ENCODE measurements around the gene ADISSP. TPM values are rescaled to one million over a fixed set of nuclear protein-coding genes. Genes with fewer than 3 reads are reported as not detected.

Gene ADISSP
- total and polyA plus RNA-seq, 2 of the 8 experiments (the other 6 are each of a cell fraction or from before 2014, with no cell fraction given), result 111 to 141 TPM

GRCh38 chr20:3811467-3812258 is 44.1 kb upstream of the ADISSP start:
- no peak overlapping the region for H2AFZ ChIP-seq (ENCODE audit: low read length)
- no peak overlapping the region for H4K5ac ChIP-seq (ENCODE audit: insufficient read length, low read depth, low read length)
- H3K23ac ChIP-seq (ENCODE audit: insufficient read length), result no peak overlapping the region
- no peak overlapping the region for H3K4me2 ChIP-seq (ENCODE audit: insufficient read depth in 1 of 2, low read depth in 2 of 2, low read length in 2 of 2)
- CTCF ChIA-PET (ENCODE audit: partially characterized antibody), result interaction anchor here (0.6 to 10.6 kb wide), 6 partner anchors 23 to 917 kb away, joined by 3 to 128 read pairs (median 4); partner anchors contain the start of genes ADISSP, CENPB and SPEF1
- no peak overlapping the region for H3K56ac ChIP-seq (replicated peaks; ENCODE audit: insufficient read length, low read depth, low read length)
- no peak overlapping the region for H2BK15ac ChIP-seq (ENCODE audit: low read length)
- peaks cover 7 to 20% (median 11%) of the 10 kb centered on the region in 4 experiments; a peak in 6 of 7 replicates for H3K4me1 ChIP-seq (replicated peaks in 1 of 4; ENCODE audit: control insufficient read depth in 3 of 4, insufficient read depth in 4 of 4, low read length in 3 of 4)
- H2BK120ac ChIP-seq (replicated peaks; ENCODE audit: low read depth, low read length), result no peak overlapping the region
- H3K23me2 ChIP-seq (ENCODE audit: low read depth, low read length), result no peaks in the 10 kb centered on the region
- H2BK5ac ChIP-seq (ENCODE audit: low read depth, low read length), result no peak overlapping the region
- WGBS, 2 experiments (ENCODE audit: extremely low coverage in 1 of 2, insufficient coverage in 1 of 2, insufficient read length in 1 of 2, insufficient replicate concordance in 2 of 2, low coverage in 1 of 2, low lambda C conversion rate in 2 of 2, missing lambda C conversion rate in 1 of 2), result 85% methylated on average over 20 of the region's 20 CpGs; no CpG with 5 or more reads in 1 of the 2 experiments
- H4K8ac ChIP-seq (ENCODE audit: extremely low read depth, insufficient read depth, low read length), result peak overlapping the region; percentile 71; the same call in 1 of the 2 replicates
- POLR2A ChIA-PET (ENCODE audit: partially characterized antibody), result interaction anchor here (2.2 kb wide), 1 partner anchor 11 kb away, joined by 6 read pairs; no protein-coding TSS in a partner anchor
- H2BK20ac ChIP-seq (ENCODE audit: low read length), result no peak overlapping the region
- H3K79me1 ChIP-seq (ENCODE audit: low read depth, low read length), result no peaks in the 10 kb centered on the region
- no peaks in the 10 kb centered on the region for H3K9me3 ChIP-seq (ENCODE audit: insufficient read depth in 2 of 2, low read depth in 1 of 2, low read length in 1 of 2)
- no peak overlapping the region for H3K9ac ChIP-seq (replicated peaks in 1 of 4; ENCODE audit: extremely low read depth in 1 of 4, low read depth in 3 of 4, low read length in 3 of 4)
- no peak overlapping the region for H2BK12ac ChIP-seq (ENCODE audit: low read depth, low read length)
- DNase-seq (ENCODE audit: low read depth in 1 of 2, low spot score in 2 of 2) (no peak), FAIRE-seq (no peak)
- H3K18ac ChIP-seq (ENCODE audit: extremely low read depth, low read length), result no peak overlapping the region
- H3K36me3 ChIP-seq (ENCODE audit: control insufficient read depth in 2 of 4, insufficient read depth in 4 of 4, low read length in 3 of 4), result no peaks in the 10 kb centered on the region
- no peak overlapping the region for H2AK5ac ChIP-seq (ENCODE audit: low read depth, low read length)
- H3K27ac ChIP-seq (ENCODE audit: low read depth, low read length), result no peak overlapping the region
- H3K27me3 ChIP-seq (replicated peaks in 1 of 4; ENCODE audit: control insufficient read depth in 3 of 4, extremely low read depth in 1 of 4, insufficient read depth in 3 of 4, low read length in 3 of 4), result no peaks in the 10 kb centered on the region
- H4K20me1 ChIP-seq (replicated peaks in 1 of 2; ENCODE audit: control insufficient read depth in 1 of 2, insufficient read depth in 2 of 2, low read length in 2 of 2), result no peaks in the 10 kb centered on the region
- H3K14ac ChIP-seq (ENCODE audit: insufficient read length), result no peak overlapping the region
- H3K4ac ChIP-seq (replicated peaks; ENCODE audit: insufficient read length, low read depth, low read length), result no peak overlapping the region
- H4K91ac ChIP-seq (replicated peaks; ENCODE audit: insufficient read length, low read length), result no peak overlapping the region
- no peak overlapping the region for H3K4me3 ChIP-seq (ENCODE audit: extremely low read depth in 1 of 4, insufficient read depth in 2 of 4, low read depth in 3 of 4, low read length in 4 of 4)
- H3K79me2 ChIP-seq (ENCODE audit: control insufficient read depth in 1 of 2, insufficient read depth in 2 of 2, low read length in 2 of 2), result no peaks in the 10 kb centered on the region
- TF ChIP-seq MAFK (IDR thresholded peaks at IDR 0.05; ENCODE audit: low read depth, low read length) (no peak), POLR2A (IDR thresholded peaks at IDR 0.05; ENCODE audit: control extremely low read depth in 1 of 2, low read depth in 2 of 2, low read length in 2 of 2) (no peak), RFX5 (IDR thresholded peaks at IDR 0.05; ENCODE audit: borderline replicate concordance, low read depth, low read length) (no peak), CEBPB (IDR thresholded peaks at IDR 0.05; ENCODE audit: low read depth, low read length) (peak; percentile 60; the same call in 1 of the 2 replicates), BRCA1 (IDR thresholded peaks at IDR 0.05; ENCODE audit: low read depth, low read length) (no peak), POU5F1 (IDR thresholded peaks at IDR 0.05; ENCODE audit: low read depth, low read length) (no peak), SRF (IDR thresholded peaks at IDR 0.05; ENCODE audit: low read depth, low read length) (no peak), SP1 (IDR thresholded peaks at IDR 0.05; ENCODE audit: low read depth, low read length) (no peak)
